GM12873 (cell line): ENCODE data around the gene DLGAP4.

ENCODE experiments used
- CTCF ChIP-seq: IDR thresholded peaks from 2 replicates; pipeline ENCODE4 v1.5.1; 2012; ENCODE audit warnings: low read depth, mild to moderate bottlenecking, moderate library complexity, low read length, control low read depth; ENCODE audit not compliant: insufficient read depth; ENCODE audit errors: missing control alignments

The DLGAP4 gene

GRCh38 chr20:36264426-36265246 lies 41.5 kb upstream of the DLGAP4 start:
- TF ChIP-seq CTCF: no peak

- no peak for TF ChIP-seq CTCF
Measured at GRCh38 chr20:36266189-36266588, 40.0 kb upstream of the DLGAP4 start.

GRCh38 chr20:36267605-36268381 lies 38.3 kb upstream of the DLGAP4 start:
- TF ChIP-seq CTCF: no peak

GRCh38 chr20:36268440-36269342 lies 37.4 kb upstream of the DLGAP4 start:
- no peak for TF ChIP-seq CTCF

GRCh38 chr20:36269507-36269906 lies 36.6 kb upstream of the DLGAP4 start:
- no peak for TF ChIP-seq CTCF

- TF ChIP-seq CTCF: no peak
Measured at GRCh38 chr20:36270744-36271638, 35.1 kb upstream of the DLGAP4 start.
